PFSK-1 (cell line): ENCODE results near the gene SLC16A4.

Experiments used
- FOXP2 ChIP-seq: optimal IDR thresholded peaks from 2 replicates; pipeline ENCODE3; 2011; ENCODE audit warnings: borderline replicate concordance, control low read depth, inconsistent platforms; ENCODE audit not compliant: insufficient read depth; ENCODE audit errors: extremely low read length, extremely low read depth
- POLR2AphosphoS5 ChIP-seq: IDR thresholded peaks from 2 replicates; pipeline ENCODE4 v1.6.1; 2012; ENCODE audit warnings: low read depth, mild to moderate bottlenecking, control low read depth, low read length, moderate library complexity
- REST ChIP-seq, 2 experiments: IDR thresholded peaks; 2 replicates each; pipeline versions ENCODE4 v1.6.1 to v1.8.0; 2011 to 2012; ENCODE audit warnings: low read depth in 2 of 2, low read length in 2 of 2, control low read depth in 1 of 2, inconsistent platforms in 1 of 2, mild to moderate bottlenecking in 1 of 2, moderate library complexity in 1 of 2; ENCODE audit not compliant: insufficient read depth in 1 of 2
- SIN3A ChIP-seq: IDR thresholded peaks from 2 replicates; pipeline ENCODE4 v1.6.1; 2012; ENCODE audit warnings: mild to moderate bottlenecking, low read length, moderate library complexity, borderline replicate concordance; ENCODE audit not compliant: insufficient read depth
- TAF1 ChIP-seq: IDR thresholded peaks from 2 replicates; pipeline ENCODE4 v1.6.1; 2012; ENCODE audit warnings: low read length, control low read depth, borderline replicate concordance; ENCODE audit not compliant: insufficient read depth

SLC16A4 gene

GRCh38 chr1:110347182-110347893 is 43.5 kb downstream of the SLC16A4 start:
- peak; percentile 32; the same call in 1 of the 2 replicates for TF ChIP-seq POLR2AphosphoS5
- no peak for TF ChIP-seq REST (IDR thresholded peaks at IDR 0.05; ENCODE audit: insufficient read depth in 1 of 2, low read depth in 2 of 2, low read length in 2 of 2)

DNA sequence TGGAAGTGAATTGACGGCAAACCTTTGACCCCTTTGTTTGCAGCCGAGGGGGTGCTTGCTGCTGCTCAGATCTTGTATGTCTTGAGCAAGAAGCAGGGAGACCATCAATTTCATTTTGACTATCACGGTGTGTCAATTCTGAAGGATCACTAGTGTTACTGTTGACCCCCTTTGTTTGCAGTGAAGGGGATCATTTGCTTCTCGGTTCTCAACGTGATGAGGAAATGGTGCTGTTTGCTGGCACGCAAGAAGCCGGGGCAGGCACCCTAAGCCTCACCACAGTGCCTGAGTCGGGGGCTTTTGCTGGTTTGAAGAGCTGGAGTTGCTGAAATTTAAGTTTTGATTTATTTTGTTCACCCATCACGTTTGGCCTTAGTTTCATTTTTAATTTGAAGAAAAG is 44.1 kb downstream of the SLC16A4 start:
- no peak; the same call in 1 of the 2 replicates for TF ChIP-seq POLR2AphosphoS5
- no peak for TF ChIP-seq TAF1
- no peak for TF ChIP-seq FOXP2
- no peak for TF ChIP-seq REST (IDR thresholded peaks at IDR 0.05; ENCODE audit: insufficient read depth in 1 of 2, low read depth in 2 of 2, low read length in 2 of 2)
- no peak for TF ChIP-seq SIN3A

GRCh38 chr1:110345480-110345879 is 45.3 kb downstream of the SLC16A4 start:
- no peak for TF ChIP-seq FOXP2
- no peak for TF ChIP-seq SIN3A
- TF ChIP-seq REST (IDR thresholded peaks at IDR 0.05; ENCODE audit: insufficient read depth in 1 of 2, low read depth in 2 of 2, low read length in 2 of 2), result no peak
- no peak for TF ChIP-seq POLR2AphosphoS5
- TF ChIP-seq TAF1, result no peak

DNA sequence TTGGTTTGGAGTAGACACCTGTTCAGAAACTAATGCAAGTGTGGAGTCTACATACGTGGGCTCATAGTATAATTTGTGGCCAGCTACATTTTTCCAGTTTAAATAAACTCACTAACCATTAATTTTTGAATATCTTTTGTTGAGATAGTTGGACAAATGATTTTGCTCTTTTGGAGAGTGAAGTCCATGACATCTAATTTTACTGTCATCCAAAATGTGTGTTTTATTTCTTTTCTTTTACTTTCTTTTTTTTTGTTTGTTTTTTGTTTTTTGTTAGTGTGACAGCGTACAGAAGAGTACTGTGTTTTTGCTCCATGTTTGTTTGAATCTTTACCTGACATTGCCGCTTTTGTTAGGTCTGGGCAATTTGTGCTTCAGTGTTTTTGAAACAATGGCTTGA is 46.7 kb downstream of the SLC16A4 start:
- TF ChIP-seq FOXP2 (no peak), POLR2AphosphoS5 (no peak), REST (IDR thresholded peaks at IDR 0.05; ENCODE audit: insufficient read depth in 1 of 2, low read depth in 2 of 2, low read length in 2 of 2) (no peak), SIN3A (no peak), TAF1 (no peak)

DNA sequence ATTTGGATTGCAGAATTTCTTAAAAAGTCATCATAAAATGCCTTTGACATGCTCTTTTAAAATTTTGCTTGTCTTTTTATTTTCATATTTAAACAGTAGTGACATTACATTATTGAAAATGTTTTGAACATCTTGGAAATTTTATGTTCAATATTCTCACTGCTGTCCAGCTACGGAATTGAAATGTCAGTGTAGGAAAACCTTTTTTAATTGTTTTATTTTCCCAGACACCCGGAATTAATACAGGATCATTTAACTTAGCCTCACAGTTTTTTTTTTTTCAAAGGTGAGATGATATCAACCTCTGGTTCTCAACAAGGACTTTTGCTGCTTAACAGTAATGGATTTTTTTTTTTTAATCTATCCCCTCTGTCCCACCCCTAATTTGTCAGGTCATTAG is 47.6 kb downstream of the SLC16A4 start:
- TF ChIP-seq FOXP2 (no peak), SIN3A (no peak), TAF1 (no peak), POLR2AphosphoS5 (no peak), REST (IDR thresholded peaks at IDR 0.05; ENCODE audit: insufficient read depth in 1 of 2, low read depth in 2 of 2, low read length in 2 of 2) (no peak)
